Measurements from ENCODE around the gene FPGS. TPM values are rescaled to one million over a fixed set of nuclear protein-coding genes. Genes with fewer than 3 reads are reported as not detected.

The FPGS gene
- total RNA-seq, 1 donor, result 98.1 TPM

DNA sequence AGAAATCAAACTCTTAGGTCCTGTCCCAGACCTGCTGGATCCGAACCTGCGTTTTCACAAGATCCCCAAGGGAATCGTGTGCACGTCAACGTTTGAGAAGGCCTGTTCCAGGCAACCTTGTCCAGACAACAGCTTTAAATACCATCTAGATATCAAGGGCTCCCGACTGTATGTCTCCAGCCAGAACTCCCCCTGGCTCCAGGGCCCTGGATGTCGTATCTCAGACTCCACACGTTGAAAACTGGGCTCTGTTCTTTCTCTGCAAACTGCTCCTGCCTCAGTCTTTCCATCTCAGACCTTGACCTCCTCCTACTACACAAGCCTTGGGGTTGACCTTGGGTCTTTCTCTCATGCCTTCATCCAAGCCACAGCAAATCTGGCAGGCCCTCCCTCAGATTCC is 57.6 kb downstream of the FPGS start:
- Histone ChIP-seq H4K20me1 (ENCODE audit: insufficient read depth, low read length) (no peaks in the 10 kb centered on the region), H3K27me3 (ENCODE audit: insufficient read depth, low read length) (no peaks in the 10 kb centered on the region), H3K79me2 (ENCODE audit: insufficient read depth, low read length) (no peaks in the 10 kb centered on the region), H3K27ac (ENCODE audit: low read depth, low read length) (no peak overlapping the region), H3K4me3 (ENCODE audit: insufficient read depth, low read length) (no peak overlapping the region), H3K4me1 (ENCODE audit: insufficient read depth, low read length) (peaks cover 14% of the 10 kb centered on the region), H3K36me3 (ENCODE audit: insufficient read depth, low read length) (no peaks in the 10 kb centered on the region), H3K4me2 (ENCODE audit: insufficient read depth, low read length) (no peak overlapping the region), H2AFZ (ENCODE audit: low read length) (no peak overlapping the region), H3K9me3 (ENCODE audit: low read depth, low read length) (no peaks in the 10 kb centered on the region)
- DNase-seq (ENCODE audit: insufficient read length, low spot score, missing footprints), result no peak
- TF ChIP-seq, protein P1, sequence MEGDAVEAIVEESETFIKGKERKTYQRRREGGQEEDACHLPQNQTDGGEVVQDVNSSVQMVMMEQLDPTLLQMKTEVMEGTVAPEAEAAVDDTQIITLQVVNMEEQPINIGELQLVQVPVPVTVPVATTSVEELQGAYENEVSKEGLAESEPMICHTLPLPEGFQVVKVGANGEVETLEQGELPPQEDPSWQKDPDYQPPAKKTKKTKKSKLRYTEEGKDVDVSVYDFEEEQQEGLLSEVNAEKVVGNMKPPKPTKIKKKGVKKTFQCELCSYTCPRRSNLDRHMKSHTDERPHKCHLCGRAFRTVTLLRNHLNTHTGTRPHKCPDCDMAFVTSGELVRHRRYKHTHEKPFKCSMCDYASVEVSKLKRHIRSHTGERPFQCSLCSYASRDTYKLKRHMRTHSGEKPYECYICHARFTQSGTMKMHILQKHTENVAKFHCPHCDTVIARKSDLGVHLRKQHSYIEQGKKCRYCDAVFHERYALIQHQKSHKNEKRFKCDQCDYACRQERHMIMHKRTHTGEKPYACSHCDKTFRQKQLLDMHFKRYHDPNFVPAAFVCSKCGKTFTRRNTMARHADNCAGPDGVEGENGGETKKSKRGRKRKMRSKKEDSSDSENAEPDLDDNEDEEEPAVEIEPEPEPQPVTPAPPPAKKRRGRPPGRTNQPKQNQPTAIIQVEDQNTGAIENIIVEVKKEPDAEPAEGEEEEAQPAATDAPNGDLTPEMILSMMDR (IDR thresholded peaks at IDR 0.05; ENCODE audit: extremely low read depth, low read depth, low read length), result no peak

- Histone ChIP-seq H2AFZ (ENCODE audit: low read length) (no peak overlapping the region), H3K36me3 (ENCODE audit: insufficient read depth, low read length) (no peaks in the 10 kb centered on the region), H3K4me2 (ENCODE audit: insufficient read depth, low read length) (no peak overlapping the region), H3K79me2 (ENCODE audit: insufficient read depth, low read length) (no peaks in the 10 kb centered on the region), H3K27me3 (ENCODE audit: insufficient read depth, low read length) (no peaks in the 10 kb centered on the region), H4K20me1 (ENCODE audit: insufficient read depth, low read length) (no peaks in the 10 kb centered on the region), H3K27ac (ENCODE audit: low read depth, low read length) (no peak overlapping the region), H3K4me1 (ENCODE audit: insufficient read depth, low read length) (peaks cover 14% of the 10 kb centered on the region), H3K4me3 (ENCODE audit: insufficient read depth, low read length) (no peak overlapping the region), H3K9me3 (ENCODE audit: low read depth, low read length) (no peaks in the 10 kb centered on the region)
- TF ChIP-seq, protein P1 (IDR thresholded peaks at IDR 0.05; ENCODE audit: extremely low read depth, low read depth, low read length), result no peak
- DNase-seq (ENCODE audit: insufficient read length, low spot score, missing footprints), result peak; percentile 76
Measured at GRCh38 chr9:127860779-127861178, 58.1 kb downstream of the FPGS start.

DNA sequence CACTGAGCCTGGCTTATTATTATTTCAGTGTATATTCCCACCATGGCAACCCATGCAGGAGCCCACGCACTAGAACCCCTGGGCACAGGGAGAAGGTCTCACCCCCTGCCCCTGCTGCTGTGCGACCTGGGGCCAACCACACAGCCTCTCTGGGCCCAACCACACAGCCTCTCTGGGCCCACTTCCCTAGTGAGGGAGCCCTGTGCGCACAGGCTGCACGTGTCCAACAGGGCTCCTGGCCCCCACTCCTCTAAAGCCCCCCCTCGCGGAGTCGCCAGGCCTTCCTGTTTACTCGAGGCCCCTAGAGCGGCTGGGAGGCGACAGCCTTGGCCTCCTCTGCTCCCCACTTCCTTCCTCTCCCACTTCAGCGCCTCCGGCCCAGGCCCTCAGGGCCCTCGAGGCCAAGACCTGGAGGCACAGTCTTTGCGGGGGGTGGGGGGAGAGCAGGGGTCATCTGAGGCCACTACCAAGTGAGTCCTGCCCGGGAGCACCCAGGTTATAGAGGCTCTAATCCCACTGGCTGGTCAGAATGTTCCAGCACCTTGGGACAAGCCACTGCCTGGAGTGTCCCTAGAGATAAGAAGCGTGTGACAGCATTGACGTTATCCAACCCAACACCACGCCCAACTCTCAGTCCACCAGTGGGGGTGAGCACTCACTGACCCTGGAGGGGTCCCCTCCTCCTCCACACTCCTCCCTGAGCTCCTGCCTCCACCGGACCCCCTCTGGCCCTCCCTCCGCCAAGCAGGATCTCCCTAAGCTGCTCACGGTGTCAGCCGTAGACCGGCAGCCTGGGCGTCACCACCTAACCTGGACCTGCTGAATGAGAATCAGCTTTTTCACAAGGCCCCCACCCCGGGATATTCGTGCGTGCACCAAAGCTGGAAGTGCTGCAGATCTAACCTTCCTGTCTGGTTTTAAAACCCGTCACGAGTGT is 59.7 kb downstream of the FPGS start:
- no peak overlapping the region for H3K4me3 ChIP-seq (ENCODE audit: insufficient read depth, low read length)
- no peaks in the 10 kb centered on the region for H4K20me1 ChIP-seq (ENCODE audit: insufficient read depth, low read length)
- peaks cover under 1% of the 10 kb centered on the region for H3K36me3 ChIP-seq (ENCODE audit: insufficient read depth, low read length)
- no peaks in the 10 kb centered on the region for H3K27me3 ChIP-seq (ENCODE audit: insufficient read depth, low read length)
- no peak overlapping the region for H3K4me2 ChIP-seq (ENCODE audit: insufficient read depth, low read length)
- peaks cover 14% of the 10 kb centered on the region for H3K4me1 ChIP-seq (ENCODE audit: insufficient read depth, low read length)
- no peaks in the 10 kb centered on the region for H3K79me2 ChIP-seq (ENCODE audit: insufficient read depth, low read length)
- no peak overlapping the region for H3K27ac ChIP-seq (ENCODE audit: low read depth, low read length)
- H3K9me3 ChIP-seq (ENCODE audit: low read depth, low read length), result no peaks in the 10 kb centered on the region
- H2AFZ ChIP-seq (ENCODE audit: low read length), result peak overlapping the region; percentile 20
- TF ChIP-seq, protein P1 (IDR thresholded peaks at IDR 0.05; ENCODE audit: extremely low read depth, low read depth, low read length), result no peak
- peak; percentile 80 for DNase-seq (ENCODE audit: insufficient read length, low spot score, missing footprints)

DNA sequence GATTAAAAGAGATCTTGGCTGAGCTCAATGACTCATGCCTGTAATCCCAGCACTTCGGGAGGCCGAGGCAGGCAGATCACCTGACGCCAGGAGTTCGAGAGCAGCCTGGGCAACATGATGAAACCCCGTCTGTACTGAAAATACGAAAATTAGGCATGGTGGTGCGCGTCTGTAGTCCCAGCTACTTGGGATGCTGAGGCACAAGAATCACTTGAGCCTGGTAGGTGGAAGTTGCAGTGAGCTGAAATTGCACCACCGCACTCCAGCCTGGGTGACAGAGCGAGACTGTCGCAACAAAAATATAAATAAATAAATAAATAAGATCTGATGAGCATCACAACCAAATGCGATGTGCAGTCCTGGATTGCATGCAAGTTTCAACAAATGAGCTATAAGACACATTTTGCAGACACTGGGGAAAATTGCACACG is 60.5 kb downstream of the FPGS start:
- Histone ChIP-seq H3K36me3 (ENCODE audit: insufficient read depth, low read length) (peaks cover 8% of the 10 kb centered on the region), H3K4me1 (ENCODE audit: insufficient read depth, low read length) (peaks cover 6% of the 10 kb centered on the region), H2AFZ (ENCODE audit: low read length) (no peak overlapping the region), H4K20me1 (ENCODE audit: insufficient read depth, low read length) (no peaks in the 10 kb centered on the region), H3K4me3 (ENCODE audit: insufficient read depth, low read length) (no peak overlapping the region), H3K27ac (ENCODE audit: low read depth, low read length) (no peak overlapping the region), H3K27me3 (ENCODE audit: insufficient read depth, low read length) (no peaks in the 10 kb centered on the region), H3K79me2 (ENCODE audit: insufficient read depth, low read length) (no peaks in the 10 kb centered on the region), H3K9me3 (ENCODE audit: low read depth, low read length) (no peaks in the 10 kb centered on the region), H3K4me2 (ENCODE audit: insufficient read depth, low read length) (no peak overlapping the region)
- TF ChIP-seq, protein P1 (IDR thresholded peaks at IDR 0.05; ENCODE audit: extremely low read depth, low read depth, low read length), result no peak
- DNase-seq (ENCODE audit: insufficient read length, low spot score, missing footprints), result no peak

All from osteoblast (primary cell).